ENCODE measurements around the gene BSND. TPM values are rescaled to one million over a fixed set of nuclear protein-coding genes. Genes with fewer than 3 reads are reported as not detected.

The BSND gene
- total and polyA plus RNA-seq, 8 donors, result not detected

GRCh38 chr1:54988975-54989374 is 9.8 kb upstream of the BSND start:
- DNase-seq, result no peak
- no peak for TF ChIP-seq CTCF (IDR thresholded peaks at IDR 0.05)
- TF ChIP-seq POLR2AphosphoS5 (IDR thresholded peaks at IDR 0.05), result no peak
- no peak for TF ChIP-seq POLR2A (IDR thresholded peaks at IDR 0.05)
- TF ChIP-seq EP300 (IDR thresholded peaks at IDR 0.05), result no peak
- H3K27ac ChIP-seq, result peak overlapping the region in 2 of 5 donors; percentile 35 to 61
- WGBS, 5 donors, result 86 to 99% (median 95%) methylated on average over 4 of the region's 4 CpGs
- peaks cover 4 to 38% (median 17%) of the 10 kb centered on the region in 4 donors for H3K4me1 ChIP-seq
- intact Hi-C loops (cut with DNase I; ENCODE audit: low total_unique reads), result no loop called here
- peaks cover 0 to 6% (median 0%) of the 10 kb centered on the region in 3 donors for H3K27me3 ChIP-seq
- H3K4me3 ChIP-seq, result no peak overlapping the region
- no peaks in the 10 kb centered on the region for H3K9me3 ChIP-seq
- no peaks in the 10 kb centered on the region for H3K36me3 ChIP-seq

- Histone ChIP-seq H3K27me3 (peaks cover 0 to 6% (median 0%) of the 10 kb centered on the region in 3 donors), H3K36me3 (no peaks in the 10 kb centered on the region), H3K4me3 (no peak overlapping the region), H3K27ac (peak overlapping the region in 2 of 5 donors; percentile 35 to 61), H3K4me1 (peaks cover 4 to 34% (median 17%) of the 10 kb centered on the region in 4 donors), H3K9me3 (no peaks in the 10 kb centered on the region)
- peak; percentile 57 to 71 for DNase-seq
- intact Hi-C loops (cut with DNase I; ENCODE audit: low total_unique reads), result no loop called here
- WGBS, 5 donors, result 55 to 70% (median 57%) methylated on average over 3 to 8 of the region's 8 CpGs
- TF ChIP-seq POLR2AphosphoS5 (IDR thresholded peaks at IDR 0.05), result peak in 2 of 3 donors; percentile 42 to 49
- TF ChIP-seq EP300 (IDR thresholded peaks at IDR 0.05), result no peak
Observed at GRCh38 chr1:54989473-54989872, 9.3 kb upstream of the BSND start.

- no peak for DNase-seq
- intact Hi-C loops (cut with DNase I; ENCODE audit: low total_unique reads), result no loop called here
Observed at GRCh38 chr1:54989968-54990810, 8.5 kb upstream of the BSND start.

GRCh38 chr1:54990916-54991315 is 7.8 kb upstream of the BSND start:
- Histone ChIP-seq H3K36me3 (no peaks in the 10 kb centered on the region), H3K4me1 (peaks cover 4 to 34% (median 17%) of the 10 kb centered on the region in 4 donors), H3K27ac (peak overlapping the region in 1 of 5 donors; percentile 61), H3K4me3 (no peak overlapping the region), H3K9me3 (no peaks in the 10 kb centered on the region), H3K27me3 (peaks cover 0 to 15% (median 0%) of the 10 kb centered on the region in 3 donors)
- TF ChIP-seq POLR2A (IDR thresholded peaks at IDR 0.05), result no peak
- WGBS, 5 donors, result 66 to 94% (median 70%) methylated on average over 3 to 4 of the region's 4 CpGs
- intact Hi-C loops (cut with DNase I; ENCODE audit: low total_unique reads), result no loop called here
- DNase-seq, result no peak

More at GRCh38 chr1:54989968-54990810, 8.5 kb upstream of the BSND start:
- TF ChIP-seq POLR2AphosphoS5 (IDR thresholded peaks at IDR 0.05) (no peak), POLR2A (IDR thresholded peaks at IDR 0.05) (no peak), EP300 (IDR thresholded peaks at IDR 0.05) (no peak), CTCF (IDR thresholded peaks at IDR 0.05) (no peak)
- WGBS, 5 donors, result 69 to 81% (median 77%) methylated on average over 9 to 13 of the region's 13 CpGs
- Histone ChIP-seq H3K27me3 (peaks cover 0 to 8% (median 0%) of the 10 kb centered on the region in 3 donors), H3K27ac (peak overlapping the region in 3 of 5 donors; percentile 35 to 61 (median 50)), H3K9me3 (no peaks in the 10 kb centered on the region), H3K36me3 (no peaks in the 10 kb centered on the region), H3K4me3 (no peak overlapping the region), H3K4me1 (peaks cover 4 to 34% (median 17%) of the 10 kb centered on the region in 4 donors)

GRCh38 chr1:54991939-54992338 is 6.8 kb upstream of the BSND start:
- Histone ChIP-seq H3K27ac (no peak overlapping the region), H3K4me1 (peaks cover 10 to 43% (median 25%) of the 10 kb centered on the region in 4 donors), H3K4me3 (no peak overlapping the region), H3K36me3 (no peaks in the 10 kb centered on the region), H3K27me3 (peaks cover 0 to 19% (median 10%) of the 10 kb centered on the region in 3 donors), H3K9me3 (no peaks in the 10 kb centered on the region)
- DNase-seq, result no peak
- intact Hi-C loops (cut with DNase I; ENCODE audit: low total_unique reads), result no loop called here
- no peak for TF ChIP-seq POLR2A (IDR thresholded peaks at IDR 0.05)
- no peak for TF ChIP-seq CTCF (IDR thresholded peaks at IDR 0.05)
- no peak for TF ChIP-seq EP300 (IDR thresholded peaks at IDR 0.05)
- WGBS, 5 donors, result 59 to 72% (median 63%) methylated on average over 12 of the region's 12 CpGs

Data from stomach (tissue), 9 donors.